Gastrocnemius medialis (tissue), 4 donors: ENCODE measurements around the gene GNAS-AS1. TPM values are rescaled to one million over a fixed set of nuclear protein-coding genes. Genes with fewer than 3 reads are reported as not detected.

ENCODE experiments used
- ATAC-seq, 2 donors: fragments of 150-250 bp; one replicate each; pipeline ENCODE4 v1.9.1; 2016
- DNase-seq, 2 donors: peaks; one replicate each; pipeline ENCODE4 v3.0.0-alpha.2; 2019
- H3K27ac ChIP-seq, 4 donors: fragments of 200-600 bp; sonication (generic); 1 replicate in 1 of 4; 2 replicates in 3 of 4; pipeline ENCODE4 v1.5.1; 2016 to 2018; ENCODE audit warnings: mild to moderate bottlenecking in 2 of 4, moderate library complexity in 1 of 4
- H3K27me3 ChIP-seq, 3 donors: fragments of 200-600 bp; sonication (generic) in 2 of 3; 1 replicate in 1 of 3; 2 replicates in 2 of 3; pipeline versions ENCODE4 v1.5.1 to v1.6.0; 2016 to 2019; ENCODE audit warnings: mild to moderate bottlenecking in 1 of 3, moderate library complexity in 1 of 3
- H3K36me3 ChIP-seq, 2 donors: fragments of 200-600 bp; sonication (generic) in 1 of 2; one replicate each; pipeline ENCODE4 v1.5.1; 2017 to 2018
- H3K4me1 ChIP-seq, 2 donors: fragments of 200-600 bp; sonication (generic) in 1 of 2; one replicate each; pipeline ENCODE4 v1.5.1; 2016 to 2017; ENCODE audit warnings: mild to moderate bottlenecking in 2 of 2
- H3K4me3 ChIP-seq, 4 donors: fragments of 200-600 bp; sonication (generic) in 3 of 4; 1 replicate in 1 of 4; 2 replicates in 3 of 4; pipeline ENCODE4 v1.5.1; 2016 to 2019; ENCODE audit warnings: mild to moderate bottlenecking in 2 of 4
- H3K9me3 ChIP-seq, 3 donors: fragments of 200-600 bp; sonication (generic) in 2 of 3; 1 replicate in 1 of 3; 2 replicates in 2 of 3; pipeline ENCODE4 v1.5.1; 2016 to 2019
- POLR2A ChIP-seq, 2 donors: fragments of 450-650 bp; IDR thresholded peaks; one replicate each; pipeline ENCODE4 v1.6.1; 2017; ENCODE audit warnings: antibody characterized with exemption in 2 of 2, mild to moderate bottlenecking in 2 of 2, moderate library complexity in 2 of 2
- in situ Hi-C, 4 donors: fragments of 200-750 bp; cut with MboI; loops; one replicate each; pipeline versions ENCODE4 v1.15.0 to v1.8.0; 2017; ENCODE audit warnings: low sequenced_read_pairs in 4 of 4
- intact Hi-C: fragments of 100-400 bp; cut with DNase I; formaldehyde crosslinking; loops from one replicate; pipeline ENCODE4 v1.15.1; 2023; ENCODE audit warnings: low total_unique reads
- total RNA-seq, 4 donors: library from RNA; depleted of rRNA; stranded (reverse); fragments of >200 nt; gene quantifications; one replicate each; pipeline versions ENCODE4 v1.1.0 to v1.2.3, GENCODE V29; 2016
- TF ChIP-seq, protein P1 (sequence below), 5 experiments: fragments of 450-650 bp in 3 of 5; fragments of 200-600 bp in 2 of 5; sonication (generic) in 2 of 5; IDR thresholded peaks in 4 of 5; conservative IDR thresholded peaks in 1 of 5; 1 replicate in 4 of 5; 2 replicates in 1 of 5; pipeline ENCODE4 v1.5.1; 2016 to 2019; ENCODE audit warnings: antibody characterized with exemption in 5 of 5, mild to moderate bottlenecking in 3 of 5, moderate library complexity in 3 of 5

Gene GNAS-AS1
- total RNA-seq, 4 donors from 2014 or later = not detected

DNA sequence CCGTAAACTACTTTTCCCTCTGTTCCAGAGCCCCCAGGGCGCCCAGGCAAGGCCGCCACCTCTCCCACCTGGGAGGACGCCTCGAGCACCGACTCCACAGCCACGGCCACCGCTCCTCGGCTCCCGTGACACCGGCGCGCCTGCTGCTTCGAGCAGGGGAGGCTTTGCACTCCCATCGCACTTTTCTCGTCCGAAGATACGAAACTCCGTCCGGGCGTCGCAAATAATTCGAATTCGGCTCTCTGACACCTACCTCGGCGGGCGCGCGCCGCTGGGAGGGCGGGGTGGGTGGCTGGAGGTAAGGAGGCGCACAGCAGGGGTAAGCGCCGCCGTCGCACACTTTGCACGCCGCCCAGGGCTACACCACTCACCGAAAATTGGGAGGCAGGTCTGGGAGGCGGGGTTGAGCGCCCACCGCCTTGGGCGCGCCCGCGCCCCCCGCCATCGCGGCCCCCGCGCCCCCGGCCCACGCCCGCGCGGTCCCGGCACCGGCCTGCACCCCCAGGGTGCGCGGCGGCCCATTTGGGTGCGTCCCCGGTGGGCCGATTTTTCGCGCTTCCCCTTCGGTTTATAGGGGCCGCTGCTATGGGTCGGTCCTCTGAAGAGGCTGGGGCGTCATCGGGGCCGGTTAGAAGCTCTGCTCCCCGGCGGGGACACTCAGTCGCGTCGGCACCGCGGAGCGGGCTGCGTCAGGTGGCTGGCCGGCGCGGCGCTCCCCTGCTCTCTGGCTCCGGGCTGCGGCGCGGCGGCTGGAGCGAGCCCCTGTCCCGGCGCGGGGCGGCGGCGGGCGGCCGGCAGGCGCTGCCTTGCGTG lies 38.0 kb upstream of the GNAS-AS1 start:
- peaks cover 0 to 8% (median 0%) of the 10 kb centered on the region in 3 donors for H3K9me3 ChIP-seq
- TF ChIP-seq POLR2A (IDR thresholded peaks at IDR 0.05) = peak; percentile 97 to 98
- TF ChIP-seq, protein P1, sequence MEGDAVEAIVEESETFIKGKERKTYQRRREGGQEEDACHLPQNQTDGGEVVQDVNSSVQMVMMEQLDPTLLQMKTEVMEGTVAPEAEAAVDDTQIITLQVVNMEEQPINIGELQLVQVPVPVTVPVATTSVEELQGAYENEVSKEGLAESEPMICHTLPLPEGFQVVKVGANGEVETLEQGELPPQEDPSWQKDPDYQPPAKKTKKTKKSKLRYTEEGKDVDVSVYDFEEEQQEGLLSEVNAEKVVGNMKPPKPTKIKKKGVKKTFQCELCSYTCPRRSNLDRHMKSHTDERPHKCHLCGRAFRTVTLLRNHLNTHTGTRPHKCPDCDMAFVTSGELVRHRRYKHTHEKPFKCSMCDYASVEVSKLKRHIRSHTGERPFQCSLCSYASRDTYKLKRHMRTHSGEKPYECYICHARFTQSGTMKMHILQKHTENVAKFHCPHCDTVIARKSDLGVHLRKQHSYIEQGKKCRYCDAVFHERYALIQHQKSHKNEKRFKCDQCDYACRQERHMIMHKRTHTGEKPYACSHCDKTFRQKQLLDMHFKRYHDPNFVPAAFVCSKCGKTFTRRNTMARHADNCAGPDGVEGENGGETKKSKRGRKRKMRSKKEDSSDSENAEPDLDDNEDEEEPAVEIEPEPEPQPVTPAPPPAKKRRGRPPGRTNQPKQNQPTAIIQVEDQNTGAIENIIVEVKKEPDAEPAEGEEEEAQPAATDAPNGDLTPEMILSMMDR (IDR thresholded peaks at IDR 0.05 in 4 of 5, conservative IDR thresholded peaks at IDR 0.05 in 1 of 5) = no peak
- ATAC-seq (peak; percentile 50 to 51), DNase-seq (peak; percentile 74 to 82)
- H3K27ac ChIP-seq = peak overlapping the region; percentile 97 to 100 (median 99)
- H3K36me3 ChIP-seq = no peaks in the 10 kb centered on the region
- H3K4me3 ChIP-seq = peak overlapping the region; percentile 68 to 95 (median 78)
- intact Hi-C loops = no loop called here
- H3K27me3 ChIP-seq = no peaks in the 10 kb centered on the region
- in situ Hi-C loops = loop anchor here (10.0 to 25.0 kb wide), 3 partner anchors 96 to 156 kb away; partner anchors contain the start of genes NELFCD (in 3 of the 4) and PRELID3B (in 1 of the 4)
- peaks cover 12 to 16% of the 10 kb centered on the region in 2 donors for H3K4me1 ChIP-seq

DNA sequence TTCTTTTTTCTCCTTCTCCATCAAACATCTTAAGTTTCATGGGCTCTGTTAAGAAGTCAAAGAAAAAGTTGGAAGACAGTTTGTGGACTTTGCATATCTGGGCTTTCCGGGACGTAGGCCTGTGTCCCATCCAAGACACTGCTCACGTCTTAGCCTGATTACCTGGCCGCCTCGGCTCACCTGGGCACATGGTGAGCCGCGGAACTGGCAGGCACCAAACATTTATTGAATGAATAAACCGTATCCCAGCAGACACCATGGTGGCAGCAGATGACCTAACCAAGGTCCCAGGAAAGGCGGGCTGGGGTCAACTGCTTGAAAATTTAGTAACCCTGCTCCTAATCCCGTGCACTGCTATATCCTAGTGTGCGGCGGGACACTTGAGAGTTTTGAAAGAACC lies 37.4 kb upstream of the GNAS-AS1 start:
- no peak for ATAC-seq
- H3K36me3 ChIP-seq = no peaks in the 10 kb centered on the region
- in situ Hi-C loops = loop anchor here (10.0 to 25.0 kb wide), 3 partner anchors 97 to 157 kb away; partner anchors contain the start of genes NELFCD (in 3 of the 4) and PRELID3B (in 1 of the 4)
- peaks cover 5 to 9% of the 10 kb centered on the region in 2 donors for H3K4me1 ChIP-seq
- peak overlapping the region; percentile 66 to 95 (median 68) for H3K4me3 ChIP-seq
- TF ChIP-seq, protein P1 (IDR thresholded peaks at IDR 0.05 in 4 of 5, conservative IDR thresholded peaks at IDR 0.05 in 1 of 5) = no peak
- TF ChIP-seq POLR2A (IDR thresholded peaks at IDR 0.05) = no peak
- no peaks in the 10 kb centered on the region for H3K27me3 ChIP-seq
- peaks cover 0 to 8% (median 0%) of the 10 kb centered on the region in 3 donors for H3K9me3 ChIP-seq
- peak overlapping the region; percentile 97 to 100 (median 99) for H3K27ac ChIP-seq
- no peak for DNase-seq
- intact Hi-C loops = no loop called here

DNA sequence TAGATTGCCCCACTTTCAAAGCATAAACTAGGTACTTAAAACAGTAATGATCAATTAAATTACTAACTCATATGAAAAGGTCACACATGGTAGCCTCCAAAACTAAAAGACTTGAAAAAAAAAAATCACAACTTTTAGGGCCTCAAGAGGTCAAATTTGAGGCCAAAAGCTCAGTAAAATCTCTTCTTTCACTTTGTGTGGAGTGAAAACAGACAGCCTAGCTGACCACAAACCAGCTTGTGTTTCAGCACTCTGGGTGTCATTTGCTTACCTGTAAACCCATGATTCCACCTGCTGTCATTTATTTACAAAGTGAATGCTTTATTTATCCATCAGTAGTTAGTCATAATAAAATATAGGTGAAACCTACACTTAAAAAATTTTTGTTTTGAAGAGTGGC lies 35.8 kb upstream of the GNAS-AS1 start:
- DNase-seq (no peak), ATAC-seq (no peak)
- H3K4me1 ChIP-seq = peaks cover 7 to 11% of the 10 kb centered on the region in 2 donors
- no peaks in the 10 kb centered on the region for H3K27me3 ChIP-seq
- no peak overlapping the region for H3K4me3 ChIP-seq
- H3K9me3 ChIP-seq = peaks cover 0 to 8% (median 0%) of the 10 kb centered on the region in 3 donors
- in situ Hi-C loops (loop anchor here (10.0 to 25.0 kb wide), 3 partner anchors 98 to 158 kb away; partner anchors contain the start of genes NELFCD (in 3 of the 4) and PRELID3B (in 1 of the 4)), intact Hi-C loops (no loop called here)
- H3K27ac ChIP-seq = no peak overlapping the region
- TF ChIP-seq POLR2A (IDR thresholded peaks at IDR 0.05) = no peak
- TF ChIP-seq, protein P1 (IDR thresholded peaks at IDR 0.05 in 4 of 5, conservative IDR thresholded peaks at IDR 0.05 in 1 of 5) = no peak
- no peaks in the 10 kb centered on the region for H3K36me3 ChIP-seq

DNA sequence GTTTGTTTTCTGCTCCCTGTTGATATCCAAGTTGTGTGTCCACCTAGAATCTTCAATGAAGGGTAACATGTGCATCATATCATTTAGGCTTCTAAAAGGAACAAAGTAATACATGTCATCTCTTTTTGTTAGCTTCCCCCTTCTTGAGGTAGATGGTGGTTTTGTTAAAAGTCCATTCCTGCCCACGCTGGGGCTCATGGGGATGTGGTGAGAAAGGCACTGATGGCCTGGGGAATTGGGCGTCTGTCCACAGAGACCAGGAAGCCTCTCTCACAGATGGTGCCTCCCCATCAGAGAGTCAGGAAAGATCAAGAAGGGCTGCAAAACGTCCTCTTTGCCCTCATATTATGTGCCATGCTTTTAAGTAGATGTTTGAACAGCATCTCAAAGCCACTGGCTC lies 34.3 kb upstream of the GNAS-AS1 start:
- TF ChIP-seq POLR2A (IDR thresholded peaks at IDR 0.05) = no peak
- TF ChIP-seq, protein P1 (IDR thresholded peaks at IDR 0.05 in 4 of 5, conservative IDR thresholded peaks at IDR 0.05 in 1 of 5) = no peak
- H3K27me3 ChIP-seq = peaks cover 0 to 3% (median 0%) of the 10 kb centered on the region in 3 donors
- in situ Hi-C loops (loop anchor here (10.0 to 25.0 kb wide), 3 partner anchors 100 to 160 kb away; partner anchors contain the start of genes NELFCD (in 3 of the 4) and PRELID3B (in 1 of the 4)), intact Hi-C loops (no loop called here)
- no peak for ATAC-seq
- H3K4me1 ChIP-seq = peaks cover 9 to 13% of the 10 kb centered on the region in 2 donors
- no peak overlapping the region for H3K4me3 ChIP-seq
- no peak overlapping the region for H3K27ac ChIP-seq
- no peak for DNase-seq
- H3K9me3 ChIP-seq = peaks cover 0 to 8% (median 0%) of the 10 kb centered on the region in 3 donors
- H3K36me3 ChIP-seq = no peaks in the 10 kb centered on the region
